Inflammatory macrophage treated with lipopolysaccharide for 4 hours (primary cell): ENCODE data around the gene HDLBP.

Experiments
- DNase-seq: peaks from one replicate; pipeline ENCODE4 v3.0.0-alpha.2; 2020

Gene HDLBP

DNA sequence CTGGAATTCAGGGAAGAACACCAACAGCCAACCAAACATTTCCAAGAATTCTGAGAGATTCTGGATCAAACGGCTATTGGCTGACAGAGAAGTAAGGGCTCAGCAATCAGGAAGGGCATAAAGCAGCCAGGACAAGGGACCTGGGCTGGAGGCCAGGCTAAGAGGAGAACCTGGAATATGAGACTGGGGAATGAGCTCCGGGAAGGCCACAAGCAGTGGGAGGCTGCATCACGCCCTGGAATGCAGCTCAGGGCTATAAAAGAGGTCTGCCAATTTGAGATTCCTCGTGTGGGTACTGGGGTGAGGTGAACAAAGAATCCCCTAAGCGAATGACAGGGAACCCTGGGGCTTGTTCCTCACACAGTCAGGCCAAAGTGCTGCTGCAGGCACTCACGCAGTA is 66.6 kb downstream of the HDLBP start:
- no peak for DNase-seq

DNA sequence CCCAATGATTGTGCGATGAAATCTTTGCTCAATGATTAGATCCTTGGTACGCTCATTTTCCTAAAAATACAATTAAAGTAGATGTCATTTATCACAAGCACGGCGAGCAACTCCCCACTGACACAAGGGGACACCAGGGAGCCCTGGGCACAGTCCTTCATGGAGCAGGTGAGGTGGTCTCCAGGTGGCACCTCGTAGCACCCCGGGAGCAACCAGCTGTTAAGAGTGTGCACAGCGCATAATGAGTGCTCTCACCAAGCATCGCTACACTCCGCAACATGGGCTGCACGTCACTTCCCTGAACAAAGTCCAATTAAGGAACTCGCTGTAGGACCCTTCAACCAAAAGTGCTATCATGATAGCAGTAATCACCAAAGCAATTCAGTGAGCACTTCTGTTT is 67.2 kb downstream of the HDLBP start:
- no peak for DNase-seq

DNA sequence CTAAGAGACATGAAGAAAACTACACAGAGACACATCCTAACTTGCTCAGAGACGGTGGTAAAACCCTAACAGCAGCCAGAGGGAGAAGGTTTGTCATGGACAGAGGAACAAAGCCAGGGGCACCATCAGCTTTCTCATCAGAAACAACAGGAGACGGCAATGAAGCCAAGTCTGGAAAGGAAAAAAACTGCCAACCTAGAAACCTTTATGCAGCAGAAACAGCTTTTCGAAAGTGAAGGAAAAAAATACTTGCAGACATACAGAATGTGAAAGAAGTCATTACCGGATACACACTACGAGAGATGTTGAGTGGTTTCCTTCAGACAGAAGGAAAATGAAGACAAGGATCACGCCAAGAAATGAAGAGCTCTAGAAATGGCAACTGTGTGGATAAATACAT is 71.1 kb downstream of the HDLBP start:
- no peak for DNase-seq

DNA sequence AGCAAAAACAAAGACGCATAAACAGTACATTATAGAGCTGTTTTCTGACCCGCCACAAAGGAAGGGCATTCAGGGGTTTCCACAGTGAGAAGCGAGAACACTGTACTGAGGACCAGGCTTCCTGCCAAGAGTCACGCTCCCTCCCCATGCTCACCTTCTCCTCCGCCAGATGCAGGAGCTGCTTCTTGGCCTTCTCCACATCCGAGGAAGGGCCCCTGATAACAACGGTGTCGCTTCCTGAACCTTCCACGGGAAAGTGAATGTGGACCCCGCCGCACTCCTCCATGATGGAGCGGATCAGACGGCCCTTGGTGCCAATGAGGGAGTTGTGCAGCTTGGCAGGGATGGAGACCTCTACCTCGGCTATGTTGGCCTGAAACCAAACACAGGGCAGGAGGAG is 73.2 kb downstream of the HDLBP start:
- no peak for DNase-seq

DNA sequence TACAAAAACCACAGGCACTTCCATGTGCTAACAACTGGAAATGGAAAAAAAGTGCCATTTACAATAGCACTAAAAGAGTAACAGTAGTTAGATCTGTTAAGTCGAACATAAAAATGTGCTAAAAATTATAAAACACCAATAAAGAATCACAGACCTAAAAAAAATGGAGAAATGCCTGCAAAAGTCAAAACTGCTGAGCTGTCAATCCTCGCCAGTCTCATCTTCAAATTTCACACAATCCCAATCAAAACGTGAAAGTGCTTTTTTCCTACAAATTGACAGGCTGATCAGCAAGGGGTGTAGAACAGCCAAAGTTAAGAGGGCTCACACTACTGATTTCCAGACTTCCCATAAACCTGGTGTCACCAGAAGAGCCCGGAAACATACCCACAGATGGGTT is 73.8 kb downstream of the HDLBP start:
- DNase-seq = no peak

DNA sequence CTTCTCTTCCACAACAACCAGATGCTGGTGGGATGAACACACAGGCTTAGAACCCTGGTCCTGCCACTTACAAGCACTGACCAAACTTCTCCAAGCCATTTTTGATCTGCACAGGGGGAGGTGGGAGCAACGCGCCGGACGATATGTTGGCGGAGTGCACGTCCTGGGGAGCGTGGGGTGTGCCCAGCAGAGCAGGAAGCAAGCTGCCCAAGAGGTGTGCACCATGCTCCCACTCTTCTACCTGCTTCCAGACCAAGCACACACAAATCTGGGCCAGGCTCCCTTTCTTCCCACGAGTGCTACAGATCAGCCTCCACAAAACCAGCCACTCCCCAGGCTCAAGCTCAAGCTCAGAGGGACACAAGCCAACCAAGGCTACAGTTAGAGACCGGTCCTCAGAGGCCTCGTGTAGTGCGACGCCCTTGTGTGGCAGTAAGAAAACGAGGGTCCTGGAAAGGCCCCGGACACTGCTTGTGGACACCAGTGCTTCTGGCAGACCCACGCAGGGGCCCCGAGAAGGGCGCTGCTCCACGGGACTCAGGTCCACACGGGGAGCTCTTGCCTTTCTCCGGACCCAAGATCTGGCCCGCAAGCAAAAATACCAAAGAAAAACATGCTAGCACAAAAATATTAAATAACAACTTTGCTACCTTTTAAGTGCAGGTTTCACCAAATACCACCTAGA is 75.0 kb downstream of the HDLBP start:
- no peak for DNase-seq

DNA sequence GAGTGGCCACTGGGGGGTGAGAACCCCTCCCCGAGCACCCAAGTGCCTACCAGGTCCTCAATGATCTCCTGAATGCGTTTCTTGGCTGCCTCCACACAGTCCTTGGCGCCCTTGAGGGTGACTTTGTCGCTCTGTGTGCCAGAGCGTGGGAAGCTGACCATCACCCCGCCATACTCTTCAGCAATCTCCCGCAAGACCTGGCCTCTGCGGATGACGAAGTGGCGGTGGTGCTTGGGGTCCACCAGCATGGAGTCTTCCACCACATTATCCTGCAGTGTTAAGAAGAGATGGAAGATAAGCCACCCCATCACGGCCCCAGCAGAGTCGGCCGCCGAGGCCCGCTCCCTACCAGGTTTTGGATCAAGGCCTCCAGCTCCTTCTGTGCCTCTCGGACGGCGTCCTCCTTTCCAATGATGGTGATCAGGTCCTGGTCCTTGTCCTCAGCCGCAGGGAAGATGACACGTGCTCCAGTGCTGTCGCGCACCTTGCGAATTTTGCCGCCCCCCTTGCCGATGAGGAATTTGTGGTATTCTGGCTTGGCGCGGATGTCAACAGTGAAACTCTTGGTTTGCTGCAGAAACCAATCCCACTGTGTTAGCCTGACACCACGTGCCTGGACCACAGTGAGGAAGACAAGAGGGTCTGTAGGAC is 75.8 kb downstream of the HDLBP start:
- DNase-seq = no peak

DNA sequence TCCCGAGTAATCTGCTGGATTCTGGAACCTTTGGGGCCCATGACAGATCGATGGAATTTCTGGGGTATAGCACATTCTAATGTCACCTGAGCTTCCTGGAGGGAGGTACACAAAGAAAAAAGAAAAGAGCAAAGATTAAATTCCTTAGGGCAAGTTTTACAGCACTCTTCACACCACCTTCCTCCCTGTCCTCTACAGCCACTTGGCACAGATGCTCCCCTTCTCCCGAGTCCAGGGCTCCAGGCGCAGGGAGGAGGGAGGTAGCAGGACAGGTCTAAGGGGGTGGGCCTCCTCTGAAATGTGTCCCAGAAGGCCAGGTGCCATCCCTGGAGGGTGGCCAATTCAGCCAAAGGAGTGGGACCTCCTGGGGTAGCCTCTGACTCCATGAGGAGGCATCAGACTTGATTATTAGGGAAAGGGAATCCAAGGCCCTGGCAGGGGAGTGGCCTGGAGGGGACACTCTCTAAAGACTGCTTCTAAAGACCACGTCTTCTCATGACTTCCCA is 76.7 kb downstream of the HDLBP start:
- DNase-seq = no peak

DNA sequence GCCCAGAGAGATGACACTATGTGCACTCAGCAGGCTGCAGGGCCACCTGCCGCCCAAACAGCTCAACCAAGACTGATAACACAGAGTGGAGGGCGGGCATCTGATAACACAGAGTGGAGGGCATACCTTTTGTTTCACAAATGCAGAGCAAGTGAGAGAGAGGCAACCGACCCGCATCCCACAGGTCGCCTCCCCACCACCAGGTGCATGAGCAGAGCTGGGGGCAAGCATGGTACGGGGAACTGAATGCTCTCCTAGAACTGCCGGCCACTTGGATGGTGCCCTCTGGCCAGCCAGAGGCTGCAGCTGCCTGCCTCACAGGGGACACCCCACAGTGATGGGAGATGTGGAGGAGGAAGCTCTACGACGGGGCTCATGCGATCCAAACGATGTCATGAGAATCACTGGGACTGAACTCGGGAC is 77.5 kb downstream of the HDLBP start:
- no peak for DNase-seq

DNA sequence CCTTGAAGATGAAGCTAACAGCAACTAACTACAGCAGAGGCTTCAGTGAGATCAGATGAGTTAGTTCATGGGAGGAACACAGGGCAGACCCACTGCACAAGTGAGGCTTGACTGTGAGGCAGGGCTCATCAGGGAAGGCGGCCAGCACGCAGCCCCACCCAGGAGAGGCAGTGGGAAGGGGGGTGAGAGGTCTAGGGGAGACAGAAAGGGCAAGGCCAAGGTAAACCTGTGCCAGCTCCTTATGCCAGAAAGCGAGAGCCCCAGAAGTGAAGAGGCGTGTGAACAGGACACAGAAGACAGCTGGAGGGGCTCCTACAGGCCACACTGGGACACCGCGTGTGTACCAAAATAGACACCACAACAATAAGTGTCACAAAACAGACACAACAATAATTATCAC is 78.4 kb downstream of the HDLBP start:
- DNase-seq = no peak

DNA sequence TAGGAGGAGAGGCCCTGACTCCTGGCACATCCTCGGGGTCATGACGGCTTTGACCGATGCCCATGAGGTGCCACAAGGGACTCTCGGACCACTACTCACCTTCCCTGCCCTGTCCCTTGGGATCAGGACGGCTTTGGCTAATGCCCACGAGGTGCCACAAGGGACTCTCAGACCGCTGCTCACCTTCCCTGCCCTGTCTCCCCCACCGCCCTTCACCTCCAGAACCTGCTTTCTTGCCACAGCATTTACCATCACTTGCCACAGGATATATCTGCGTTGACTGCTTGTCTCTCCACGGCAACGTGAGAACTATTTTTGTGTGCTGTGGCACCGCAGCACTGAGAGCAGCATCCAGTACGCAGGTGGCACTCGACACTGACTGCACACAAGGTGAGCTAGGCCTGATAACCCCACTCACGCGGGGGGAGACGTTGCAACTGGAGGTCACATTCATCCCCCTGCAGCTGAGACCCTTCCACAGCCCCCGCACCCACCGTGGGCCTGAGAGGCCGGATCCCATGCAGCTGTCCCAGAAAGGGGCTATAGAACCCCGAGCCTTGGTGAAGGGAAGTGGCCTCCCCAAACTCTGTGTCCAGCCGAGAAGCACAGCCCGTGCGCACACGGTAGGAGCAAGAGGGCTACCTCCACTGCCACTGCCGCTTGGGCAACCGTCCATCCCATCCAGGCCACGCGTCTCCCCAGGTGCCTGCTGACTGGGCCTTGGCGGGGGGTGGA is 79.4 kb downstream of the HDLBP start:
- DNase-seq = no peak

DNA sequence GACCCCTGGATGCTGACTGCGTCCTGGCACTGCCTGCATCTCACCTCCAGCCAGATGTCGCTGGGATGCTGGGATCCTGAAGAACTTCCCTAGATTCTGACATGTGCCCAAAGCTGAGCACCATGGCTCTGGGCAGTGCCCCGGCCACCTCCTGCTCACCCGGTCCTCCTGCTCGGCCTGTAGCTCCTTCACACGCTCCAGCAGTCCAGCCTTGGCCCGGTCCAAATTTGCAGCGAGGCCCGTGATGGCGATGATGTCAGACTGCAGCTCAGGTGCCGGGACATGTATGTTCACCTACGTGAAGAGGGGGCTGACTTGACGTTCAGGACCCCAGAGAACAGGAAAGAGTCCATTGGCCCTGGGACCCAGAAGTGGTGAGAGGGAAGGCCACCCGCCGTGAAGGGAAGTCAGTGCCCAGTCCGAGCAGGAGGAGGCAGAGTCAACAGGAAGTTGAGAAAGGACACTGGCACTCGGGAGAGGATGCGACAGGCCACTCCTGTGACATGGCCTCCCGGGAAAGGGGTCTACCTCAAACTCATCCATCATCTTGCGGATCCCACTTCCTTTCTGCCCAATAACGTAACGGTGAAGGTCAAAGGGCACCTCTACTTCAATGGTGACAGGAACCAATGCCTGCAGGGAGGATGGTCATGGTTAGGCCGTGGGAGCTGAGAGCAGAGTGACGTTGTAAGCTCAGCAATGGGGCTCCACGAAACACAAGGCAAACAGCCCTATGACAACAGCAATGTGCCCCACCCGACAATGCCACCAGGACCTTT is 80.3 kb downstream of the HDLBP start:
- no peak for DNase-seq

DNA sequence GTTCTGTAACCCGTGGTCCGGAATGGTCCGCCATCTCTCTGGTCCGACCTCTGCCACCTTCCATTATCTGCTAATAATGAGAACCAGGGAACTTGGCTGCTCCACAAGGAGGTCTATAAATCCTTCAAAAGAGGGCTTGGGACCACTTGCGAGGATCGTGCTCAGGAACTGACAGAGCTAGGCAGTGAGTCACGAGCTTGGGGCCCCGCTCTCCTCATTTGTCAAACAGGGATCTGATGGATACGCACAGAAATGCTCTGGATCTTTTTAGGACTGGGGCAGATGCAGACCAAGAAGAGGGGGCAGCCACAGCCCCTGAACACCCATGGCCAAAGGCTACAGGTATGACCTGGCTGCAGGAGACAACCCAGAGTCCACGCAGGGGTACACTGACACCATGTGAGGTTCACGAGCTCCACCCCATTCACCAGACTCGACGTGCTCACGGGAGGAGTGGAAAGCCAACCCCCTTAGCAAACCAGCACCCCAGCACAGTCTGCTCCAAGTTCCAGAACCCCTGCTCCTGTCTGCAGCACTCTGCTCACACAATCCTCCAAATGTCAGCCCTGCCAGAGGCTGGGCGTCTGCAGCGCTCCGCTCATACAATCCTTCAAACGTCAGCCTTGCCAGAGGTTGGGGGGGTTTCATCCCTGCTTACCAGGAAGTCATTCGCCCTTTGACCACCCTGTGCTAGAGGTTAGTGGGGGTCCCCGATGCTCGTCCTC is 81.2 kb downstream of the HDLBP start:
- no peak for DNase-seq

DNA sequence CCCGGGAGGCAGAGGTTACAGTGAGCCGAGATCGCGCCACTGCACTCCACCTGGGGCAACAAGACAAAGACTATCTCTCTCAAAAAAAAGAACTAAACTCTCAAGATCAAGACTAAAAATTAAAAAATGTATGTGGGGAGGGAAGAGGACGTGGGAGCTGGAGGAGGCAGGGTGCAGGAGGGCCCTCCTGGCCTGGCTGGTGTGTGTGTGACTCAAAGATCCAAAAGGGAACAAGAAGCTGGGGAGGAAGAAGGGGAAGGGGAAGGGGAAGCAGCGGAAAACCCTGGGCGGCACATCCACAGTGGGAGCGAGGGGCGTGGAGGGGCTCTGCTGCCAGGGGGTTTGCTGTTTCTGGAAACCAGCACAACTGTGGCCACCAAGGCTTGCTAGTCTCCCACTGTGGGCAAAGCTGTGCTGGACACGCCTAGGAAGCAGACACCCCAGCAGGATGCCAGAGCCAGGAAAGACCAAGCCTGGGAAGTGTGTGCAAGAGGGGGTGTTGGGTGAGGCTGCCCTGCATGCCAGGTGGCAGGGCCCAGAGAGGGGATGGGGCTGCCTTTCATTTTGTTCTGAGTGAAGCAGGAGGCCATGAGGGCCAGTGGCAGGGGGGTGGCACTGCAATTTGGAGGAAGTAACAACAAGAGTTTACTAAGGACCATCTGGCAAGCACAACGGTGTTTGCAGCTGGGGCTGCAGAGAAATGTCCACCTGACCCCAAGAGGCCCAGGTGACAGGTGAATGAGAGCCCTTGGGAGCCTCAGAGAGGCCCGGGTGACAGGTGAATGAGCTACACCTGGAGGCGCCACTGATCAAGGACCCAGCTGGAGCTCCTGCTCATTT is 82.5 kb downstream of the HDLBP start:
- DNase-seq = no peak

DNA sequence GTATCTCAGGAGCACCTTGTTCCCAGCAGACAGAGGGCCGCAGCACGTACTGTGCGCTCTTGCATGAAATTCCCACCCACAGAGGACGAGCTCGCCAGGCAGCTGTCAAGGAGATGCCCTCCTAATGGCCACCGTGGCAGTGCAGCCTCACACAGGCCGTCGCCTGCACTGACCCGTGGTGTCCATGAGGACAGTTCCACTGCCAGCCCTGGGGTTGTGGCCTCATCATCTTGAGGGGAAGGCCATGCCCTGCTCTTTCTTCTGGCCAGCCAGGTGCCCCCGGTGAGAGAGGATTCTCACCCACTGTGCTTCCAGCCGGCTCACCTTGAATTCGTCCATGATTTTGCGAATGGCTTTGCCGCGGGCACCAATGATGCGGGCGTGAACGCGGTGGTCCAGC is 85.0 kb downstream of the HDLBP start:
- DNase-seq = no peak

DNA sequence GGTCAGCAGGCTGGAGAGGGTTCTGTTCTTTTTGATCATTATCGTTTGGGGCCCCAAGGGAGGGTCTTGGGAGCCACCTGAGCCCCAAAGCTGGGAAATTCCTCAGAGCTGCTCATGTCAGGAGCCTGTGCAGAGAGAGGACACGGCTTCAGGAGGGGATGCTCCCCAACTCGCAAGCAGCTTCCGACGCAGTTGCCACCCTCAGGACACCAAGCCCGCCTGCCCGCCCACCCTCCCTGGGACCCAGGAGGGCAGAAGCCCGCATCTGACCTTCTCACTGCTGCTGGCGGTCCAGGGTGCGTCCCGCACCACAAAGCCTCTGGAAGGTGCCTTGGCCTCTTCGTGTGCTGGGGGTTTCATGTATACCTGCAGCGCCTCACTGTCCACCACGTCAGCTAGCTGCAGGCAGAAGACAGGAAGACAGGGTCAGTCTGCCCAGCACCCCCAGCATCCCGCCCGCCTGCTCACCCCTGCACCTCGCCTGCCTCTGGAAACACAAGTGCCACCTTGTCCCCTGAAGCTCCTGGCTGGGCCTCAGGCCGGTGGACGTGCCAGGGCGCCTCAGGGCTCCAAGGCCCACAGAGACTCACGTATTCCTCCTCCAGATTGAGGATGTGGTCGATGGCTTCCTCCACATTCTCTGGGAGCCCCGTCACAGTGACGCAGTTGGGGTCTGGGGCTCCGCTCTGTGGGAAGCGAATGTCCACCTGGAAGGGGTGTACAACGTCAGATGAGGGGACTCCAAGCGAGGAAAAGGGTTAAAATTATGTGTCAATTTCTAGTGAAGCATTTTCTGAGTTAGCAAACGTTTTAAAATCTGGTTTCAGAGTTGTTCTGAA is 85.7 kb downstream of the HDLBP start:
- no peak for DNase-seq

DNA sequence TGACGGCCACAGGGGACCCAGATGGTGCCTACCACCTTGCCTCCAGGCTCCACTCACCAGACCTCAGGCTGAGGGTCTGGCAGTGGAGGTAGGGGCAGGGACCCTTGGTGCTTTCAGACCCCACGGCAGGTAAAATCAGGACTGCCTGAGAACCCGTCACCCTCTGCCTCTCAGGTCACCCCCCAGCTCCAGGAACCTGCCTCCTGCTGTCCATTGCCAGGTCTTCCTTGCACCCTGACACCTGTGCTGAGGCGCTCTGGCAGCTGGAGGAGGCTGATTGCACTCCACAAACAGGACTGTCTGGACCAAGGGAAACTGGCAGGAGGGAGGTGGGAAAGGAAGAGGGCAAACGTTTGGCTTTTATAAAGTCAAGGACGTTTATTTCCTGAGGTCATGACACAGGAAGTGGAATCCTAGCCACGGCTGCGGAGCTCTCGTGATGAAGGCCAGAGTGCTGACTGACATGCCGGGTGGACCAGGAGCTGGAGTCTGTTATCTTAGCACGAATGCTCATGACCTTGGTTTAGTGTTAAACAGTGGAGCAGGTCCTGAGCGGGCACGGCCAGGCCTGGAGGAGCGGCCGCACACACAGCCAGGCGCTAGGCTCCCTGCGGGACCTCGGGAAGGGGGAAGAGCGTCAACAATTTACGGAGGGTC is 86.5 kb downstream of the HDLBP start:
- DNase-seq = no peak

DNA sequence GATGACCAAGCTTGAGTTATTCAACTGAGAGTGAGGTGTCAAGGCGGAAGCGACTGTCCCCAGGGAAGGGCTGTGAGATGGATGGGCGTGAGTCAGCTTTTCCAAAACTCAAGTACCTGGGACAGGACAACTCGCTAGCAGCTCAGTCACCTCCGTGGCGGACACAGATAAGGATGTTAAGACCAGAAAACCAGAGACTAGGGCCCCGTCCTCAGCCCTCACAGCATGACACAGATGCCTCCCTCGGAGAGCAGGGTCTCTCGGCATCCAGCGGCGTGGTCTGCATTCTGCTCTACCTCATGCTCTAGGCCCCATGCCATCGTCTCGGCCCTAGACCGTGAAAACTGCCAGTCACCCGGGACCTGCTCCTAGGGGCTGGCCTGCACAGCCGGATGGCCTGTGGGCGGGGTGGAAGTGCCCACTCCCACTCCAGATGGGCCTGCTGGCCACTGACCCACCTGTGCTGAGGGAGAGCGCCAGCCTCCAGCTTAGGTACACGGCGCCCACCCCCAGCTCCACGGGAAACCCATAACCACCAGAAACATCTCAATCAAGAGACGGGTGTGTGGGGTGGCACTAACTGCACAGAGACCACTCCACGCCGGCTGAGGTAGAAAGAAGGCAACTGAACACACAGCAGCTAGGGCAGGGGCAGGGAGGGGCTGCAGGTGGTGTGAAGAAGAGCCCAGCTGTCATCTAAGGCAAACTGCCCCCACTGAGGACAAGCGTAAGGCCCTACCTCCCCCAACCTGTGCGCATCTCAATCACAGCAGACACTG is 87.2 kb downstream of the HDLBP start:
- no peak for DNase-seq

DNA sequence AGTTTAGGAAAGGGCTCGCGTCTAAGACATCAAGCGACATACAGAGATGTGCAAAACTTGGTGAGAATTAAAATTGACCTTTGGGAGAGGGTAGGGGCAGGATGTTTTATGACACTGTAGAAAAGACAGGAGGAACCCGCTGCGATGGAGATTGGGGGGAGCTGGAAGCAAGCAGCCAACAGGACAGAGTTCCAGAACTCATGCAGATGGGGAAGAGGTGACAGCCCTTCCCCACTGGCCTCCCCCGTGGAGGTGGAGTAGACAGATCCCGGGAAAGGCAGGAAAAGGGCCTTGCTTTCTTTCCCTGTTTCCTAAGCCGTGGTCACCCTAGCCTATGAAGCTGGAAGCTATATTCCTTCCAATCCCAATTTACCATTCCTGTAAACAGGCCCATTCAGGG is 87.9 kb downstream of the HDLBP start:
- DNase-seq = no peak
